ENCODE results near the gene SRPX.

Gene SRPX

GRCh38 chrX:38206542-38206941 lies 14.1 kb downstream of the SRPX start:
- no peak for DNase-seq

- no peak for DNase-seq
Observed at GRCh38 chrX:38206036-38206435, 14.6 kb downstream of the SRPX start.

GRCh38 chrX:38205039-38205438 lies 15.6 kb downstream of the SRPX start:
- DNase-seq: no peak

DNA sequence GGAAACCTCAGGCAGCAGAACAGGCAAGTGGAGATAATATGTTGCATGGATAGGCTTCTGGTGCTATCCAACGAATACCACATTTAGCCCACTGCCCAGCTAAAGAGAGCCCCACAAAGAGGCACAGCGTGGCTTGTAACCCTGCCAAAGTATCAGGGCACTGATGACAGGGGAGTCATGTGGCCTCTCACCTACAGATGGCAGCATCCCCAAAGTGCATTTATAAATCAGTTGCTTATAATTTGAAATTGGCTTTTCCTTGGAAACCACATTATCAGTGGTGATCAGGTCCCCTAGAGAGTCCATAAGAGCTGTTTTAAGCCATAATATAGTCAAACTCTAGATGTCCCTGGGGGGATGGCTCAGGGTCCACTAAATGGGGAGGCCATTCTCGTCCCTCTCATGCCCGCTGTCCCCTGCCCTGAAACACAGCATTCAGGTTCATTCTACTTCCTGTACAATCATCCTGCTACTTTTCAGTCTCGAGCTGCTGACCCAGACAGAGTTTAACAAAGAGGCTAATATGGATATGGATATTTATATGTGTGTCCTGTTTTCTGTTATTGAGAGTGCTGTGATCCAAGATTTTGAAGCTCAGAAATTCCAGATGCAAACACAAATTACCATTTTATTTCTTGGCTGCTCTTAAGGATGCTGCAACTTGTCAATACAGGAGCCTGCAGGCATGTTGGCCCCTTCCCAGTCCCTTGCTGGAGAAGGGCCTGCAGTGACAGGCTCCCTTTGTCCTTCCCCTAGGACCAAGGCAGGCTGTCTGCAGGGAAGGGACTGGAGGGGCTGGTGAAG lies 28.5 kb downstream of the SRPX start:
- no peak for DNase-seq

DNA sequence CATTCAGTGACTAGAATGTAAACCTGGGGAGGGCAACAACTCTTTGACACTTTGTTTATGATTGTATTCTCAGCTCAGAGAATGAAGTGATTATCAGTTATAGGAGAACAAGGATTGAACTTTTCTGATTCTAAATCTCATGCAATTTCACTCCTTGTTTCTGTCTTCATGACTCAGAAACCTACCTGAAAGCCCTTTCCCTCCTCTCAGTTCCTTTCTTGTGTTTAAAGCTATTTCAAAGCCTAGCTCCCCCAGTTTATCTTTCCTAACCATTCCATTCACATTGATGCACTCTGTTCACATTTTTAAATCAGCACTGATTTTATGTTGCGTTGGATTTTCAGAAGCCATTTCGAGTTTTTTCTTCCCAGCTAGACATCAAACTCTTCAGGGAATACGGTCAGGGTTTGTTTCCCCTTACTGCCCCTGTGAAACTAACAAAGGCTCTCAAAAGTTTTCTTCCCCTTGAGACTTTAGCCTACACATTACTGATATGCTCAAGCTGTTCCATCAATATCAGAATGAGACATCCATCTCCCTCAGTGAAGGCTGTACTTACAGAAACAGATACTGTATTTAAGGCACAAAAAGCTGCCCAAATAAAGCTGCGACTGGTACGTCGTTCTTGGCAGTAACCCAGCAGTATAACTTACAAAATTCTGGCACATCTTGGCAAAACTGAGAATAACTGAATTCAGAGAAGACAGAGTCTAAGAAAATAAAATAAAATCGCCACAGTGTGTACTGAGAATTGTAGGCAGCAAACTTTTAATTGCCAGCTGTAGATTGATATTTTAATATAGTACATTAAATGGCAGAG lies 31.0 kb downstream of the SRPX start:
- DNase-seq: no peak

DNA sequence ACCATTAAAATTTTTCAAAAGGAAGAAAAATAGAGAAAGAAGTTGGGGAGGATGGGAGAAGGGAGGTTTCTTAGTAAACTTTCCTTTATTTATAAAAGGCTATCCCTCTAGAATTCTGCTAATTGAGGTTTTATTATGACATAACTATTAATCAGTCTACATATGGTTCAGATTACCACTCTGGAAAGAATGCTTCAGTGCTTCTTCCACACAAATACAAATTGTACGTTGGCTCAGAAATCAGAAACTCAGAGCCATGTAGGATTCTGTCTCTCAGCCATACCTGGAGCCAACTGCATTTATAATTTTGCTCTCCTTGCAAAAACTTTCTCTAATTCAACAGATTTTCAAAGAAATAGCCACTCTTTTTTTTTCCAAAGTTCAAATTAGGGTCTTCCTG lies 37.1 kb downstream of the SRPX start:
- no peak for DNase-seq

DNA sequence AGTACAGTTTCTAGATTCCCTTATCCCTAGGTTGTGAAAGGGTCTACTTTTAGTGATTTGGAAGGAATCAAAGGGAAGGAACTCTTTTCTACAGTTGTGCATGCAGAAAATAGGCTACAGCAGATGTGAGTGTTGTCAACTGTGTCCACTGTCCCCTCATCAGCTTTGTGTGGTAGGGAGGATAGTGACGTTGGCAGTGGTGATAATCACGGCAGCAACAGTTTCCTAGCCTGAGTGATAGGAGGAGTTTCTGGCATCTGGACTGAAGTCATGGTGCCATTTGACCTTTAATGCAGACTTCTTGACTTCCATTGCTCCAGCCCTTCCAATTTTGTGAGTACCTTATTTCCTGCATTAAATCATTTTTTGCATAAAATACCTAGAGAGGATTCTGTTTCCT lies 39.3 kb downstream of the SRPX start:
- no peak for DNase-seq

- no peak for DNase-seq
Observed at GRCh38 chrX:38178396-38178795, 42.3 kb downstream of the SRPX start.

DNA sequence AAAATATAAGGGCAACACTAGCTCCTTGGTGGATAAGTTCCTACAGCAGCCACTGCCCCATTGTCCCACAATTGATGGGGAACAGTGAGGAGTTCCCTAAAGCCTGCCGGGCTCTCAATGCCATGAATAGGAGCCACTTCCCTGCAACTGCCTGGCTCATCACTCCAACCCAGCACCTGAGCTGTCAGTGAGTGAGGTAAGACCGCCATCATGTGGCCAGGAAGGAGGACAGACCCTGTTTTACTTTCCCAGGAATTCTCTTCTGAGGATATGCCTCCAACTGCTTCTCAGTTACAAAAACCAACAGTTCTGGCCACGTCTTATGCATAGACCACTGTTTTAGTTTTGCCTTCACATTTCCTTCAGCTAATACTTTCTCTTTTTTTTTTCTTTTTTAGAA lies 45.5 kb downstream of the SRPX start:
- peak; percentile 76 for DNase-seq

DNA sequence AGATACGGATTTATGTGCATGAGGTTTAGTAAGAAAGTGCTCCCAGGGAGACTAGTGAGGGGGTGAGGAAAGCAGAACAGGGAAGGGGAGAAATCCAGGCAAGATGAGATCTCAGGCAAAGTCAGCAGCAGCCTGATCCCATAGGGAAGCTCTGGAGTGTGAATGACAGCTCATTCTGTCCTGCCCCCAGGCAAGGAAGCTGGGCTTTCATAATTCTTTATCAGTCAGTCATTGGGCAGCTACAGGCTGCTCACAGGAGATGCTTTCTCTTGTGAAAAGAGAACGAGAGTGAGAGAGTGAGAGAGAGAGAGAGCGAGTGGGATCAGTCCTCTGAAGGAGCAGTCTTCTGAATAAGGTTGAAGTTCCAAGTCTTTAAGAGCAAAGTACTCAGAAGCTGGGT lies 48.1 kb downstream of the SRPX start:
- no peak for DNase-seq

DNA sequence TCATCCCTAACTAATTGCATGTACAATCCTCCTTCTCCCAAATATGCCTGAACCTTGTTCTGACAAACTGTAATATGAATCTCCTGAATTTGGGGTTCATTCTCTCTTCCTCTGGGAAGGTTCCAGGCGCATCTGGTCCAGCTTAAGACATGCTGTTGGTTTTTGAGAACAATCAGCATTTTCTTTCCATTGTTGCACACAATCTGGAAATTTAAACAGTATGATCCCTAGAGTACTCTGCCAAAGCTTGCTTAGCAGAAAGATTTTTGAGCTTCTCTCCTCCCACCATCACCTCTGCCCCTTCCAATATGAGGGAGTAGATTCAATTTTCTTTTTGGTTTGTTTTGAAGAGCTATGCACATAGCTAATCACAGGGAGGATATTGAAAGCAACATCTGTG lies 50.1 kb downstream of the SRPX start:
- DNase-seq: peak; percentile 64

GRCh38 chrX:38166478-38167083 lies 54.1 kb downstream of the SRPX start:
- DNase-seq: no peak

- no peak for DNase-seq
Observed at GRCh38 chrX:38165023-38165422, 55.6 kb downstream of the SRPX start.

GRCh38 chrX:38163193-38163592 lies 57.5 kb downstream of the SRPX start:
- no peak for DNase-seq

GRCh38 chrX:38156838-38157237 lies 63.8 kb downstream of the SRPX start:
- no peak for DNase-seq

DNA sequence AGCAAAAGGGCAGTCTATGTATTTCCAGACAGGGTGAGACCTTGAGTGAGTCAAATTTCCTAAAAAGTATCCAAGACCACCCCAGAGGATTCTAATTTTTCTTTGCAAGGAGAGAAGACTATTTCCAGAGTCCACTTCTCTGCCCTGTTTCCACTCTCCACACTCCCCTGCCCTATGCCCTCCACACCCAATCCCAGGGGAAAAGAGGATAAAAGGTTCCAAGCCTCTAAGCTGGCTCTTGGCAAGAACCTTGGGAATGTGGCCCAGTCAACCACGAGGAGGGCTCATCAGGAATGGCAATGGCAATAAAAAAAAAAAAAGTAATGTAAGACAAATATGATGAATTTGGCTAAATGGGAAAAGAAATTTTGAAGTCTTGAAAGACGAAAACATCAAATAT lies 65.9 kb downstream of the SRPX start:
- DNase-seq: no peak

- no peak for DNase-seq
Observed at GRCh38 chrX:38154340-38154739, 66.3 kb downstream of the SRPX start.

DNA sequence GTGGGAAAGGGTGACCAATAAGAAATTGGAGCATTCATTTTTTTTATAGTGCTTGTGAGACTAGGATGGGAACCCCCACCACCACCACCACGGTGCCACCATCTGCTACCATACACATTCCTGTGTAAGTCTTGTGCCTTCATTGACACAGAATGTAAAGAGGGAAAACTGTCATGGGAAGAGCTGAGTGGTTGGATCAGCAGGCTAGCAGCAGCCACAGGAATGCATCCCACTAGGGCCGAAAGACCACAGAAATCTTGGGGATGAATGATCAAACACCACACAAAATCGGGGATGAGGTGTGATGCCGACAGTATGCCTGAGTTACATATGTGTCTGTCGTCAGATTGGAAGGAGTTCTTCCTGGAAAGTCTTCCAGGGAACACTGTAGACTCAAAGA lies 69.2 kb downstream of the SRPX start:
- DNase-seq: no peak

DNA sequence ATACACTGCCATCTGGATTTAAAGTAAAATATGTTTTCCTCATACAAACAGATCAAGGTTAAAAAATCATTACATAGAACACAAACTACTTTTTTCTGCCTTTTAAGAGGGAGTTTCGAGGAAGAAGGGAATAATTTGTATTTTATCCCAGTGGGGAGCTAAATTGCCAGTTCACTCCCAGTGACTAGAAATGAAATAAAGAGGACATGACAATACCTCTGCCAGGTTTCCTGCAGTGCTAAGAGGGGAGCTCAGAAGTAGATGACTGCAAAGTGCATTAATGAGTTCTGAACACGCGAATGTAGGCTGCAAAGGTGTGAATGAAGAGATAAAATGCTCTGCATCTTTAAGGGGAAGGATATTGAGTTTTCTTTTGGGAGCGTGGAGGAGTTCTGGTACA lies 69.7 kb downstream of the SRPX start:
- peak; percentile 84 for DNase-seq

DNA sequence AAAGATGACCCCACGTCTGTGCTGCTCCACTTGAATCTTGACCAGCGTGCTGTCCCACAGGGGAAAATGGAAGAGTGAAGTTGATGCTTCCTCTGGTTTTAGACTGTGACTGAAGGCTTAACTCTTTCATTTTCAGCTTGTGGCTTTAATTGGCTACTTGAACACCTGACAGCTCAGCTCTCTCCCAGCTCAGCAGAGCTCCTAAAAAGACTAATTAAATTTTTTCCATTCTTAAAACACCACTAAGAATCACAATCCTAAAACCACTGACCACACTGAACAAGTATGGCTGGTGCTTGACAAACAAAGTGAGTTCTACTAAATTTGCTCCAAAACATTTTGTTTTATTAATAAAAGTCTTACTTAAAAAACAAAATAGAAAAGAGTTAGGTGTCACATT lies 71.7 kb downstream of the SRPX start:
- no peak for DNase-seq

DNA sequence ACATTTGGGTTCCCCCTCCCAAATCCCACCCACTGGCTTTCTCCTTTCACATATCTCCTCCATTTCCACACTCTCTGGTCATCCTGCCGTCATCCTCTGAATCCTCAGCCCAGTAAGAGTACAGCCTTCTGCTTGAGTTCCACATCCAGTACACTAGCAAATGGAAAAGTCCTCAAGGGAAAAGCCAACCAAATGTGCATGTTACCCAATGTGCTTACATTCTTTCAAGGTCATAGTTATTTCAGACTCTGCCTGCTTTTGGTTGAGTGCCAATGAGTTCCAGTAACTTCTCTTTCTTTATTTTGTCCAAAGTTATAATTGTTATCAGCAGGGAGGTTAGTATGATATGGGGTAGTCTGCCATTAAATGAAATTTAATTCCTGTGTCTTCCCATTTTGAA lies 78.1 kb downstream of the SRPX start:
- DNase-seq: peak; percentile 43

GRCh38 chrX:38138900-38139299 lies 81.8 kb downstream of the SRPX start:
- no peak for DNase-seq

GRCh38 chrX:38138157-38138891 lies 82.3 kb downstream of the SRPX start:
- DNase-seq: no peak
